Peyer's patch (tissue), 4 donors: Measurements from ENCODE around the gene GKN1.

Experiments used
- CTCF ChIP-seq, 6 experiments: fragments of 450-650 bp in 4 of 6; fragments of 200-600 bp in 2 of 6; sonication (generic) in 1 of 6; IDR thresholded peaks; one replicate each; pipeline ENCODE4 v1.5.1; 2017 to 2019; ENCODE audit warnings: antibody characterized with exemption in 6 of 6, mild to moderate bottlenecking in 3 of 6, moderate library complexity in 1 of 6
- POLR2A ChIP-seq, 2 donors: fragments of 450-650 bp; IDR thresholded peaks; one replicate each; pipeline ENCODE4 v1.5.1; 2017; ENCODE audit warnings: antibody characterized with exemption in 2 of 2, mild to moderate bottlenecking in 2 of 2, moderate library complexity in 2 of 2

- TF ChIP-seq CTCF (IDR thresholded peaks at IDR 0.05) (no peak), POLR2A (IDR thresholded peaks at IDR 0.05) (no peak)
These were observed 36.2 kb downstream of the GKN1 start for GRCh38 chr2:69010437-69011194.
